ENCODE results near the gene CASTOR1. TPM values are rescaled to one million over a fixed set of nuclear protein-coding genes. Genes with fewer than 3 reads are reported as not detected.
A peak's percentile ranks its signal among the peaks of the same experiment; 100 is the strongest.

The CASTOR1 gene
- total and polyA plus RNA-seq, 9 donors = 3.5 to 7.1 (median 4.8) TPM

GRCh38 chr22:30301995-30302809, 12.9 kb upstream of the CASTOR1 start:
- Histone ChIP-seq H3K4me1 (ENCODE audit: control insufficient read depth, insufficient read depth, low read length) (peaks cover 28% of the 10 kb centered on the region), H3K27ac (ENCODE audit: low read length) (peak overlapping the region; percentile 21), H3K4me3 (ENCODE audit: low read length) (no peak overlapping the region), H3K9me3 (replicated peaks; ENCODE audit: control insufficient read depth, low read depth, low read length) (no peaks in the 10 kb centered on the region), H3K36me3 (ENCODE audit: control insufficient read depth, insufficient read depth, low read length) (peaks cover 40% of the 10 kb centered on the region), H3K27me3 (ENCODE audit: control insufficient read depth, insufficient read depth, low read length) (no peaks in the 10 kb centered on the region)
- peak; percentile 72 for DNase-seq
- WGBS (ENCODE audit: insufficient coverage) = 38% methylated on average over 4 of the region's 9 CpGs

GRCh38 chr22:30299322-30299721, 10.0 kb upstream of the CASTOR1 start:
- Histone ChIP-seq H3K36me3 (ENCODE audit: control insufficient read depth, insufficient read depth, low read length) (peaks cover 63% of the 10 kb centered on the region), H3K27me3 (ENCODE audit: control insufficient read depth, insufficient read depth, low read length) (no peaks in the 10 kb centered on the region), H3K27ac (ENCODE audit: low read length) (no peak overlapping the region), H3K4me3 (ENCODE audit: low read length) (no peak overlapping the region), H3K4me1 (ENCODE audit: control insufficient read depth, insufficient read depth, low read length) (peaks cover 12% of the 10 kb centered on the region), H3K9me3 (replicated peaks; ENCODE audit: control insufficient read depth, low read depth, low read length) (no peaks in the 10 kb centered on the region)
- 95% methylated on average over 13 of the region's 13 CpGs for WGBS (ENCODE audit: insufficient coverage)
- DNase-seq = no peak

- H3K27me3 ChIP-seq (ENCODE audit: control insufficient read depth, insufficient read depth, low read length) = no peaks in the 10 kb centered on the region
- peaks cover 70% of the 10 kb centered on the region for H3K36me3 ChIP-seq (ENCODE audit: control insufficient read depth, insufficient read depth, low read length)
- peaks cover 12% of the 10 kb centered on the region for H3K4me1 ChIP-seq (ENCODE audit: control insufficient read depth, insufficient read depth, low read length)
- no peak overlapping the region for H3K4me3 ChIP-seq (ENCODE audit: low read length)
- 92% methylated on average over 2 of the region's 9 CpGs for WGBS (ENCODE audit: insufficient coverage)
- DNase-seq = no peak
- H3K27ac ChIP-seq (ENCODE audit: low read length) = no peak overlapping the region
- H3K9me3 ChIP-seq (replicated peaks; ENCODE audit: control insufficient read depth, low read depth, low read length) = no peaks in the 10 kb centered on the region
Measured at GRCh38 chr22:30297991-30298701, 8.8 kb upstream of the CASTOR1 start.

- no peak overlapping the region for H3K4me3 ChIP-seq (ENCODE audit: low read length)
- no peaks in the 10 kb centered on the region for H3K27me3 ChIP-seq (ENCODE audit: control insufficient read depth, insufficient read depth, low read length)
- peaks cover 11% of the 10 kb centered on the region for H3K4me1 ChIP-seq (ENCODE audit: control insufficient read depth, insufficient read depth, low read length)
- H3K36me3 ChIP-seq (ENCODE audit: control insufficient read depth, insufficient read depth, low read length) = peaks cover 76% of the 10 kb centered on the region
- no peak for DNase-seq
- no peaks in the 10 kb centered on the region for H3K9me3 ChIP-seq (replicated peaks; ENCODE audit: control insufficient read depth, low read depth, low read length)
- WGBS (ENCODE audit: insufficient coverage) = 75% methylated on average over 11 of the region's 11 CpGs
- no peak overlapping the region for H3K27ac ChIP-seq (ENCODE audit: low read length)
Measured at GRCh38 chr22:30297276-30297990, 8.1 kb upstream of the CASTOR1 start.

- Histone ChIP-seq H3K9me3 (replicated peaks; ENCODE audit: control insufficient read depth, low read depth, low read length) (no peaks in the 10 kb centered on the region), H3K4me3 (ENCODE audit: low read length) (no peak overlapping the region), H3K4me1 (ENCODE audit: control insufficient read depth, insufficient read depth, low read length) (peaks cover 8% of the 10 kb centered on the region), H3K27me3 (ENCODE audit: control insufficient read depth, insufficient read depth, low read length) (no peaks in the 10 kb centered on the region), H3K36me3 (ENCODE audit: control insufficient read depth, insufficient read depth, low read length) (peaks cover 78% of the 10 kb centered on the region), H3K27ac (ENCODE audit: low read length) (no peak overlapping the region)
- WGBS (ENCODE audit: insufficient coverage) = 82% methylated on average over 3 of the region's 3 CpGs
- no peak for DNase-seq
Measured at GRCh38 chr22:30296833-30297232, 7.5 kb upstream of the CASTOR1 start.

GRCh38 chr22:30296324-30296723, 7.0 kb upstream of the CASTOR1 start:
- H3K27me3 ChIP-seq (ENCODE audit: control insufficient read depth, insufficient read depth, low read length) = no peaks in the 10 kb centered on the region
- H3K27ac ChIP-seq (ENCODE audit: low read length) = no peak overlapping the region
- WGBS (ENCODE audit: insufficient coverage) = 100% methylated on average over 1 of the region's 4 CpGs
- no peaks in the 10 kb centered on the region for H3K9me3 ChIP-seq (replicated peaks; ENCODE audit: control insufficient read depth, low read depth, low read length)
- H3K4me3 ChIP-seq (ENCODE audit: low read length) = no peak overlapping the region
- H3K4me1 ChIP-seq (ENCODE audit: control insufficient read depth, insufficient read depth, low read length) = peaks cover 7% of the 10 kb centered on the region
- no peak for DNase-seq
- H3K36me3 ChIP-seq (ENCODE audit: control insufficient read depth, insufficient read depth, low read length) = peaks cover 82% of the 10 kb centered on the region

- no peak for DNase-seq
- H3K36me3 ChIP-seq (ENCODE audit: control insufficient read depth, insufficient read depth, low read length) = peaks cover 77% of the 10 kb centered on the region
- WGBS (ENCODE audit: insufficient coverage) = 54% methylated on average over 6 of the region's 7 CpGs
- no peaks in the 10 kb centered on the region for H3K27me3 ChIP-seq (ENCODE audit: control insufficient read depth, insufficient read depth, low read length)
- H3K9me3 ChIP-seq (replicated peaks; ENCODE audit: control insufficient read depth, low read depth, low read length) = no peaks in the 10 kb centered on the region
- peaks cover 14% of the 10 kb centered on the region for H3K4me1 ChIP-seq (ENCODE audit: control insufficient read depth, insufficient read depth, low read length)
- H3K4me3 ChIP-seq (ENCODE audit: low read length) = no peak overlapping the region
- H3K27ac ChIP-seq (ENCODE audit: low read length) = no peak overlapping the region
Measured at GRCh38 chr22:30295576-30295975, 6.3 kb upstream of the CASTOR1 start.

- Histone ChIP-seq H3K36me3 (ENCODE audit: control insufficient read depth, insufficient read depth, low read length) (peaks cover 74% of the 10 kb centered on the region), H3K4me1 (ENCODE audit: control insufficient read depth, insufficient read depth, low read length) (peaks cover 22% of the 10 kb centered on the region), H3K27me3 (ENCODE audit: control insufficient read depth, insufficient read depth, low read length) (no peaks in the 10 kb centered on the region), H3K4me3 (ENCODE audit: low read length) (no peak overlapping the region), H3K27ac (ENCODE audit: low read length) (no peak overlapping the region), H3K9me3 (replicated peaks; ENCODE audit: control insufficient read depth, low read depth, low read length) (no peaks in the 10 kb centered on the region)
- DNase-seq = no peak
- WGBS (ENCODE audit: insufficient coverage) = 96% methylated on average over 8 of the region's 11 CpGs
Measured at GRCh38 chr22:30294830-30295229, 5.5 kb upstream of the CASTOR1 start.

- no peak overlapping the region for H3K4me3 ChIP-seq (ENCODE audit: low read length)
- DNase-seq = no peak
- no peak overlapping the region for H3K27ac ChIP-seq (ENCODE audit: low read length)
- peaks cover 70% of the 10 kb centered on the region for H3K36me3 ChIP-seq (ENCODE audit: control insufficient read depth, insufficient read depth, low read length)
- H3K27me3 ChIP-seq (ENCODE audit: control insufficient read depth, insufficient read depth, low read length) = no peaks in the 10 kb centered on the region
- WGBS (ENCODE audit: insufficient coverage) = 82% methylated on average over 8 of the region's 9 CpGs
- no peaks in the 10 kb centered on the region for H3K9me3 ChIP-seq (replicated peaks; ENCODE audit: control insufficient read depth, low read depth, low read length)
- peaks cover 23% of the 10 kb centered on the region for H3K4me1 ChIP-seq (ENCODE audit: control insufficient read depth, insufficient read depth, low read length)
Measured at GRCh38 chr22:30294066-30294465, 4.8 kb upstream of the CASTOR1 start.

- no peak for DNase-seq
- H3K27ac ChIP-seq (ENCODE audit: low read length) = no peak overlapping the region
- no peak overlapping the region for H3K4me3 ChIP-seq (ENCODE audit: low read length)
- H3K27me3 ChIP-seq (ENCODE audit: control insufficient read depth, insufficient read depth, low read length) = no peaks in the 10 kb centered on the region
- H3K36me3 ChIP-seq (ENCODE audit: control insufficient read depth, insufficient read depth, low read length) = peaks cover 60% of the 10 kb centered on the region
- WGBS (ENCODE audit: insufficient coverage) = 81% methylated on average over 6 of the region's 7 CpGs
- H3K9me3 ChIP-seq (replicated peaks; ENCODE audit: control insufficient read depth, low read depth, low read length) = no peaks in the 10 kb centered on the region
- peaks cover 34% of the 10 kb centered on the region for H3K4me1 ChIP-seq (ENCODE audit: control insufficient read depth, insufficient read depth, low read length)
Measured at GRCh38 chr22:30293026-30293425, 3.7 kb upstream of the CASTOR1 start.

Data from muscle of leg (tissue), 11 donors.